GM12864 (cell line): ENCODE measurements around the gene LMO3.

Source experiments
- DNase-seq: peaks from one replicate; pipeline ENCODE4 v3.0.0-alpha.2; 2011; ENCODE audit warnings: low read depth
- H3K4me3 ChIP-seq: 2 replicates; pipeline ENCODE4 v1.5.1; 2011; ENCODE audit warnings: mild to moderate bottlenecking, low read depth, low read length, control low read depth
- TF ChIP-seq, protein P1 (sequence below): IDR thresholded peaks from 2 replicates; pipeline ENCODE4 v1.5.1; 2011; ENCODE audit warnings: low read depth, mild to moderate bottlenecking, moderate library complexity, low read length, control low read depth, inconsistent platforms; ENCODE audit errors: missing control alignments

LMO3 gene

GRCh38 chr12:16613199-16613598, 7.2 kb upstream of the LMO3 start:
- no peak for DNase-seq
- TF ChIP-seq, protein P1, sequence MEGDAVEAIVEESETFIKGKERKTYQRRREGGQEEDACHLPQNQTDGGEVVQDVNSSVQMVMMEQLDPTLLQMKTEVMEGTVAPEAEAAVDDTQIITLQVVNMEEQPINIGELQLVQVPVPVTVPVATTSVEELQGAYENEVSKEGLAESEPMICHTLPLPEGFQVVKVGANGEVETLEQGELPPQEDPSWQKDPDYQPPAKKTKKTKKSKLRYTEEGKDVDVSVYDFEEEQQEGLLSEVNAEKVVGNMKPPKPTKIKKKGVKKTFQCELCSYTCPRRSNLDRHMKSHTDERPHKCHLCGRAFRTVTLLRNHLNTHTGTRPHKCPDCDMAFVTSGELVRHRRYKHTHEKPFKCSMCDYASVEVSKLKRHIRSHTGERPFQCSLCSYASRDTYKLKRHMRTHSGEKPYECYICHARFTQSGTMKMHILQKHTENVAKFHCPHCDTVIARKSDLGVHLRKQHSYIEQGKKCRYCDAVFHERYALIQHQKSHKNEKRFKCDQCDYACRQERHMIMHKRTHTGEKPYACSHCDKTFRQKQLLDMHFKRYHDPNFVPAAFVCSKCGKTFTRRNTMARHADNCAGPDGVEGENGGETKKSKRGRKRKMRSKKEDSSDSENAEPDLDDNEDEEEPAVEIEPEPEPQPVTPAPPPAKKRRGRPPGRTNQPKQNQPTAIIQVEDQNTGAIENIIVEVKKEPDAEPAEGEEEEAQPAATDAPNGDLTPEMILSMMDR: no peak
- H3K4me3 ChIP-seq: no peak overlapping the region

DNA sequence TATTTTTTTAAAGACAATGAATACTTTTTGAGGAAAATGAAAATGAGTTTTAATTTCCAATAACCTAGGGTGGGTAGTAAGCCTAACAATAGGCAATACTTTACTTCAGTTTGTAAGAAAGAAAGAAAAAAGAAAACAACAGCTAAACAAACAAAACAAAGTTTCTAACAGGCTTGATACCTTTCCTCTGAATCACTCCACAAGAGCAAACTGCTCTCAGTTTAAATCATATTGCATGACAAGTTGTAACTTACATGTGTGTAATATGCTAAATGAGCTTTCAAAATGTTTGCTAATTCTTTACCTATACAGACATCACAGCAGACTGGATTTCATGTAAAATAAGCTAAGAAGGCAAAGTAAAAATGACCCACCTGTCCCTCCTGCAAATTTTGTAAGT, 6.7 kb upstream of the LMO3 start:
- TF ChIP-seq, protein P1: no peak
- no peak for DNase-seq
- H3K4me3 ChIP-seq: no peak overlapping the region

- H3K4me3 ChIP-seq: no peak overlapping the region; the same call in 1 of the 2 replicates
These were observed 5.2 kb upstream of the LMO3 start for GRCh38 chr12:16611146-16611545.

GRCh38 chr12:16610743-16611142, 4.8 kb upstream of the LMO3 start:
- no peak overlapping the region for H3K4me3 ChIP-seq
- DNase-seq: no peak
- TF ChIP-seq, protein P1: no peak

More at GRCh38 chr12:16611146-16611545, 5.2 kb upstream of the LMO3 start:
- DNase-seq: no peak
- TF ChIP-seq, protein P1: no peak

- TF ChIP-seq, protein P1: no peak
- no peak for DNase-seq
- no peak overlapping the region for H3K4me3 ChIP-seq
These were observed 4.1 kb upstream of the LMO3 start for GRCh38 chr12:16610001-16610585.

DNA sequence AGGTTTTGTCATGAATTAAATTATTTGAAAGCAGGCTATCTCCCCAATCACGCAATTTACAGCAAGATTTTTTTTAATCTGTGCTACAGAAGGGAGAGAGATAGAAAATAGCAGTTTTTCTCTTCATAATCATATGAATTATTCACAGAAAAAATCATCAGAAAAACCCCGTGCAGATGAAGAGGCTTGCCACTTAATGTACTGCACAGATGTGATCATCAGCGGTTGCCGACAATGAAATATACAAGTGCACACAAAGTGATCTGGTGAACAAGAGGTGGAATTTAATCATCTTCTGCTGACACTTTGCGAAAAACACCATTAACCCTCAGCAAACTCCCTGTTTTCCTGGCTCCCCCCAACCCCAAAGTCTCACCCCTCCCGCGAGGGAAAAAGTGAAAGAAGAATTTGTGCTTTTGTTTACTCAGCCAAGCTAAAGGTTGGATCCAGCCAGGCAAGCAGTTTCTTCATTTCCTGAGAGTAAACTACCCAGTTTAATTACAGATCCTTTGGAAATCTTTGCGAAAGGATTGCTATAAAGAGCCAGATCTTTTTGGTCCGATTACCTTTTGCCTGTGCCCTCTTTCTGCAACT, 3.1 kb upstream of the LMO3 start:
- TF ChIP-seq, protein P1: no peak
- peak overlapping the region; percentile 23 for H3K4me3 ChIP-seq
- DNase-seq: no peak
